Astrocyte (in vitro differentiated cells and primary cell): Measurements from ENCODE around the gene TMEM151A. TPM values are rescaled to one million over a fixed set of nuclear protein-coding genes. Genes with fewer than 3 reads are reported as not detected.

Experiments
- DNase-seq: peaks from one replicate; pipeline ENCODE4 v3.0.0-alpha.2; 2010; ENCODE audit warnings: low read depth
- FAIRE-seq: peaks from 2 replicates; lab custom pipeline; 2011; peaks lifted over from hg19 to GRCh38; lab: Jason Lieb, UNC
- H2AFZ ChIP-seq: 2 replicates; pipeline ENCODE4 v1.6.0; 2012; ENCODE audit warnings: low read depth, low read length, inconsistent platforms
- H3K27ac ChIP-seq: 2 replicates; pipeline ENCODE4 v1.5.1; 2011; ENCODE audit warnings: low read depth, low read length, inconsistent platforms
- H3K27me3 ChIP-seq: 2 replicates; pipeline ENCODE4 v1.6.0; 2011; ENCODE audit warnings: low read length, inconsistent platforms; ENCODE audit not compliant: insufficient read depth
- H3K36me3 ChIP-seq: 2 replicates; pipeline ENCODE4 v1.5.1; 2011; ENCODE audit warnings: low read length, inconsistent platforms; ENCODE audit not compliant: insufficient read depth
- H3K4me1 ChIP-seq: 2 replicates; pipeline ENCODE4 v1.5.1; 2011; ENCODE audit warnings: low read length, inconsistent platforms; ENCODE audit not compliant: insufficient read depth
- H3K4me2 ChIP-seq: 2 replicates; pipeline ENCODE4 v1.6.0; 2012; ENCODE audit warnings: low read length, inconsistent platforms
- H3K4me3 ChIP-seq: 2 replicates; pipeline ENCODE4 v1.5.1; 2011; ENCODE audit warnings: low read depth, mild to moderate bottlenecking, low read length, inconsistent platforms; ENCODE audit not compliant: insufficient read depth
- H3K79me2 ChIP-seq: 2 replicates; pipeline ENCODE4 v1.6.0; 2012; ENCODE audit warnings: mild to moderate bottlenecking, low read length, inconsistent platforms; ENCODE audit not compliant: insufficient read depth
- H3K9ac ChIP-seq: 2 replicates; pipeline ENCODE4 v1.6.0; 2012; ENCODE audit warnings: mild to moderate bottlenecking, low read length, inconsistent platforms
- H3K9me3 ChIP-seq: 2 replicates; pipeline ENCODE4 v1.5.1; 2012; ENCODE audit warnings: low read depth, mild to moderate bottlenecking, low read length, inconsistent platforms; ENCODE audit not compliant: insufficient read depth
- H4K20me1 ChIP-seq: 2 replicates; pipeline ENCODE4 v1.6.0; 2012; ENCODE audit warnings: low read length, inconsistent platforms; ENCODE audit not compliant: insufficient read depth
- H3K27ac Mint-ChIP-seq: one replicate; pipeline ENCODE4 v1.8.0; 2021; ENCODE audit warnings: mild to moderate bottlenecking, mixed read lengths; ENCODE audit not compliant: unreplicated experiment
- H3K27me3 Mint-ChIP-seq: one replicate; pipeline ENCODE4 v1.8.0; 2021; ENCODE audit warnings: low read depth, mixed read lengths; ENCODE audit not compliant: unreplicated experiment
- H3K36me3 Mint-ChIP-seq: one replicate; pipeline ENCODE4 v1.8.0; 2021; ENCODE audit warnings: low read depth, mixed read lengths; ENCODE audit not compliant: unreplicated experiment
- H3K4me1 Mint-ChIP-seq: one replicate; pipeline ENCODE4 v1.8.0; 2021; ENCODE audit warnings: low read depth, mixed read lengths; ENCODE audit not compliant: unreplicated experiment
- H3K4me3 Mint-ChIP-seq: one replicate; pipeline ENCODE4 v1.8.0; 2021; ENCODE audit warnings: mild to moderate bottlenecking, moderate library complexity, mixed read lengths; ENCODE audit not compliant: unreplicated experiment
- H3K9me3 Mint-ChIP-seq: one replicate; pipeline ENCODE4 v1.8.0; 2021; ENCODE audit warnings: mild to moderate bottlenecking, mixed read lengths; ENCODE audit not compliant: unreplicated experiment
- CTCF ChIP-seq: IDR thresholded peaks from 2 replicates; pipeline ENCODE4 v1.5.1; 2011; ENCODE audit warnings: low read depth, mild to moderate bottlenecking, inconsistent platforms, low read length, moderate library complexity; ENCODE audit not compliant: insufficient read depth
- EZH2 ChIP-seq: IDR thresholded peaks from 2 replicates; pipeline ENCODE4 v1.6.1; 2012; ENCODE audit warnings: mild to moderate bottlenecking, low read length, inconsistent platforms; ENCODE audit not compliant: insufficient read depth
- total RNA-seq: library from RNA; stranded (reverse); gene quantifications from 2 replicates; pipeline ENCODE4 v1.2.1, GENCODE V29; 2021

Gene TMEM151A
- total RNA-seq, 1 donor from 2014 or later: 2.0 TPM

- Histone ChIP-seq H3K4me2 (peak overlapping the region; percentile 87), H2AFZ (no peak overlapping the region), H3K9ac (no peak overlapping the region), H3K36me3 (peaks cover 7% of the 10 kb centered on the region), H3K9me3 (no peaks in the 10 kb centered on the region), H3K4me3 (no peak overlapping the region), H3K79me2 (peaks cover 35% of the 10 kb centered on the region), H3K27me3 (peaks cover 22% of the 10 kb centered on the region), H4K20me1 (peaks cover 18% of the 10 kb centered on the region), H3K27ac (no peak overlapping the region), H3K4me1 (peaks cover 22% of the 10 kb centered on the region)
- Mint-ChIP-seq H3K27ac (peak overlapping the region; percentile 55), H3K4me1 (peaks cover 16% of the 10 kb centered on the region), H3K36me3 (peaks cover 6% of the 10 kb centered on the region), H3K9me3 (no peaks in the 10 kb centered on the region), H3K4me3 (peak overlapping the region; percentile 90), H3K27me3 (peaks cover 22% of the 10 kb centered on the region)
- FAIRE-seq (no peak), DNase-seq (no peak)
- TF ChIP-seq CTCF: no peak
- no peak for TF ChIP-seq EZH2
Measured at GRCh38 chr11:66290330-66290621, 1.4 kb upstream of the TMEM151A start.

- no peak overlapping the region for H3K4me3 Mint-ChIP-seq
- Histone ChIP-seq H2AFZ (no peak overlapping the region), H3K4me2 (peak overlapping the region; percentile 54), H4K20me1 (peaks cover 11% of the 10 kb centered on the region), H3K9ac (no peak overlapping the region), H3K4me3 (no peak overlapping the region), H3K4me1 (peaks cover 22% of the 10 kb centered on the region), H3K27me3 (peaks cover 22% of the 10 kb centered on the region), H3K9me3 (no peaks in the 10 kb centered on the region), H3K36me3 (peaks cover 7% of the 10 kb centered on the region), H3K27ac (no peak overlapping the region), H3K79me2 (peaks cover 25% of the 10 kb centered on the region)
- TF ChIP-seq EZH2 (no peak), CTCF (no peak)
- peaks cover 25% of the 10 kb centered on the region for H3K27me3 Mint-ChIP-seq
- DNase-seq (no peak), FAIRE-seq (no peak)
- H3K9me3 Mint-ChIP-seq: no peaks in the 10 kb centered on the region
- peaks cover 13% of the 10 kb centered on the region for H3K4me1 Mint-ChIP-seq
- peaks cover 6% of the 10 kb centered on the region for H3K36me3 Mint-ChIP-seq
- no peak overlapping the region for H3K27ac Mint-ChIP-seq
Measured at GRCh38 chr11:66291303-66291705, 390 bp upstream of the TMEM151A start.

- no peak for FAIRE-seq
- Histone ChIP-seq H3K4me1 (peaks cover 12% of the 10 kb centered on the region), H3K9me3 (no peaks in the 10 kb centered on the region), H3K27me3 (peaks cover 31% of the 10 kb centered on the region), H3K4me2 (peak overlapping the region; percentile 54), H3K79me2 (peaks cover 10% of the 10 kb centered on the region), H3K9ac (no peak overlapping the region), H3K4me3 (no peak overlapping the region), H2AFZ (no peak overlapping the region), H3K36me3 (no peaks in the 10 kb centered on the region), H4K20me1 (no peaks in the 10 kb centered on the region), H3K27ac (no peak overlapping the region)
- peaks cover 36% of the 10 kb centered on the region for H3K27me3 Mint-ChIP-seq
- H3K36me3 Mint-ChIP-seq: peaks cover 6% of the 10 kb centered on the region
- H3K4me3 Mint-ChIP-seq: peak overlapping the region; percentile 80
- peaks cover 10% of the 10 kb centered on the region for H3K4me1 Mint-ChIP-seq
- TF ChIP-seq EZH2 (peak; percentile 12), CTCF (no peak)
- no peak for DNase-seq
- H3K27ac Mint-ChIP-seq: no peak overlapping the region
- no peaks in the 10 kb centered on the region for H3K9me3 Mint-ChIP-seq
Measured at GRCh38 chr11:66292543-66293332, 1.0 kb downstream of the TMEM151A start.
